H9 (cell line): ENCODE measurements around the gene BIVM. TPM values are rescaled to one million over a fixed set of nuclear protein-coding genes. Genes with fewer than 3 reads are reported as not detected.

Experiments used
- DNase-seq: peaks from one replicate; pipeline ENCODE4 v3.0.0-alpha.2; 2017
- H2AFZ ChIP-seq: one replicate; pipeline ENCODE4 v1.6.1; 2013; ENCODE audit warnings: mild to moderate bottlenecking, low read length, control low read depth, moderate library complexity
- H2AK5ac ChIP-seq: 2 replicates; pipeline ENCODE4 v1.6.1; 2013; ENCODE audit warnings: low read length, control low read depth, mixed read lengths; ENCODE audit not compliant: insufficient read length
- H2BK120ac ChIP-seq: one replicate; pipeline ENCODE4 v1.6.1; 2013; ENCODE audit warnings: low read depth, mild to moderate bottlenecking, low read length, control low read depth, inconsistent platforms; ENCODE audit not compliant: poor library complexity, severe bottlenecking
- H2BK12ac ChIP-seq: 2 replicates; pipeline ENCODE4 v1.6.1; 2013; ENCODE audit warnings: low read length, control low read depth, mixed read lengths, low read depth; ENCODE audit not compliant: insufficient read length
- H2BK15ac ChIP-seq: 2 replicates; pipeline ENCODE4 v1.6.1; 2013; ENCODE audit warnings: low read depth, low read length, control low read depth
- H2BK20ac ChIP-seq: one replicate; pipeline ENCODE4 v1.6.1; 2013; ENCODE audit warnings: low read depth, mild to moderate bottlenecking, low read length, control low read depth, inconsistent platforms; ENCODE audit not compliant: poor library complexity, severe bottlenecking
- H2BK5ac ChIP-seq: 2 replicates; pipeline ENCODE4 v1.6.1; 2013; ENCODE audit warnings: low read length, control low read depth, mixed read lengths; ENCODE audit not compliant: insufficient read length
- H3K14ac ChIP-seq: 2 replicates; pipeline ENCODE4 v1.6.1; 2013; ENCODE audit warnings: low read length, control low read depth; ENCODE audit not compliant: insufficient read depth
- H3K18ac ChIP-seq: 2 replicates; pipeline ENCODE4 v1.6.1; 2013; ENCODE audit warnings: low read depth, mild to moderate bottlenecking, mixed read lengths, low read length, control low read depth; ENCODE audit not compliant: insufficient read length
- H3K23ac ChIP-seq: 2 replicates; pipeline ENCODE4 v1.6.1; 2013; ENCODE audit warnings: low read length, control low read depth, mixed read lengths, low read depth; ENCODE audit not compliant: insufficient read length
- H3K23me2 ChIP-seq: 2 replicates; pipeline ENCODE4 v1.6.1; 2013; ENCODE audit warnings: low read depth, mild to moderate bottlenecking, mixed read lengths, low read length, control low read depth; ENCODE audit not compliant: insufficient read length, poor library complexity, severe bottlenecking
- H3K27ac ChIP-seq: 2 replicates; pipeline ENCODE4 v1.5.1; 2013; ENCODE audit warnings: low read length, control low read depth, mixed read lengths, low read depth; ENCODE audit not compliant: insufficient read length
- H3K27me3 ChIP-seq: 2 replicates; pipeline ENCODE4 v1.6.1; 2013; ENCODE audit warnings: low read length, control low read depth, inconsistent platforms; ENCODE audit not compliant: insufficient read depth
- H3K4ac ChIP-seq: 2 replicates; pipeline ENCODE4 v1.6.1; 2013; ENCODE audit warnings: low read depth, mild to moderate bottlenecking, control low read depth, inconsistent platforms, low read length, moderate library complexity
- H3K4me1 ChIP-seq: 2 replicates; pipeline ENCODE4 v1.6.1; 2013; ENCODE audit warnings: low read length, control low read depth, inconsistent platforms; ENCODE audit not compliant: insufficient read depth
- H3K4me2 ChIP-seq: 2 replicates; pipeline ENCODE4 v1.6.1; 2013; ENCODE audit warnings: low read length, control low read depth, mixed read lengths; ENCODE audit not compliant: insufficient read length, insufficient read depth
- H3K56ac ChIP-seq: 2 replicates; pipeline ENCODE4 v1.6.1; 2013; ENCODE audit warnings: low read depth, mild to moderate bottlenecking, mixed read lengths, low read length, control low read depth; ENCODE audit not compliant: insufficient read length
- H3K79me1 ChIP-seq: 2 replicates; pipeline ENCODE4 v1.6.1; 2013; ENCODE audit warnings: low read depth, mild to moderate bottlenecking, moderate library complexity, low read length, control low read depth, inconsistent platforms; ENCODE audit not compliant: insufficient read depth, poor library complexity, severe bottlenecking
- H3K79me2 ChIP-seq: 2 replicates; pipeline ENCODE4 v1.6.1; 2013; ENCODE audit warnings: low read length, control low read depth, inconsistent platforms; ENCODE audit not compliant: insufficient read depth
- H3K9ac ChIP-seq: 2 replicates; pipeline ENCODE4 v1.6.1; 2013; ENCODE audit warnings: low read length, control low read depth, mixed read lengths; ENCODE audit not compliant: insufficient read length; ENCODE audit errors: extremely low read depth
- H3K9me3 ChIP-seq: one replicate; pipeline ENCODE4 v1.6.1; 2013; ENCODE audit warnings: low read depth, low read length, inconsistent platforms; ENCODE audit not compliant: control insufficient read depth
- H3T11ph ChIP-seq: one replicate; pipeline ENCODE4 v1.6.1; 2013; ENCODE audit warnings: mild to moderate bottlenecking, low read length, control low read depth, inconsistent platforms
- H4K20me1 ChIP-seq: one replicate; pipeline ENCODE4 v1.6.1; 2013; ENCODE audit not compliant: control insufficient read depth, insufficient read length, insufficient read depth
- H4K5ac ChIP-seq: 2 replicates; pipeline ENCODE4 v1.6.1; 2013; ENCODE audit warnings: low read depth, mild to moderate bottlenecking, mixed read lengths, low read length, control low read depth; ENCODE audit not compliant: insufficient read length
- H4K8ac ChIP-seq: replicated peaks from 2 replicates; pipeline ENCODE4 v1.6.1; 2013; ENCODE audit warnings: low read length, control low read depth, mixed read lengths, low read depth; ENCODE audit not compliant: insufficient read length
- H4K91ac ChIP-seq: 2 replicates; pipeline ENCODE4 v1.6.1; 2013; ENCODE audit warnings: low read depth, mild to moderate bottlenecking, moderate library complexity, mixed read lengths, low read length, control low read depth; ENCODE audit not compliant: insufficient read length
- H3K27ac Mint-ChIP-seq, 3 experiments: 2 replicates in 2 of 3; 3 replicates in 1 of 3; pipeline ENCODE4 v1.8.0; 2020 to 2021; ENCODE audit warnings: mixed read lengths in 3 of 3, mild to moderate bottlenecking in 1 of 3, moderate library complexity in 1 of 3
- H3K27me3 Mint-ChIP-seq: 2 replicates; pipeline ENCODE4 v1.8.0; 2021; ENCODE audit warnings: low read depth, mild to moderate bottlenecking, moderate library complexity, mixed read lengths
- H3K36me3 Mint-ChIP-seq, 3 experiments: 2 replicates in 2 of 3; 3 replicates in 1 of 3; pipeline ENCODE4 v1.8.0; 2020 to 2021; ENCODE audit warnings: low read depth in 3 of 3, mixed read lengths in 3 of 3; ENCODE audit not compliant: insufficient read depth in 1 of 3
- H3K4me1 Mint-ChIP-seq, 2 experiments: 2 replicates each; pipeline ENCODE4 v1.8.0; 2020; ENCODE audit warnings: mixed read lengths in 2 of 2
- H3K4me3 Mint-ChIP-seq, 2 experiments: 2 replicates in 1 of 2; 3 replicates in 1 of 2; pipeline ENCODE4 v1.8.0; 2020 to 2021; ENCODE audit warnings: mild to moderate bottlenecking in 2 of 2, mixed read lengths in 2 of 2, moderate library complexity in 1 of 2
- H3K9me3 Mint-ChIP-seq, 2 experiments: 2 replicates in 1 of 2; 3 replicates in 1 of 2; pipeline ENCODE4 v1.8.0; 2020; ENCODE audit warnings: mild to moderate bottlenecking in 2 of 2, mixed read lengths in 2 of 2, moderate library complexity in 1 of 2
- CTCF ChIP-seq: fragments of 200-600 bp; sonication (generic); conservative IDR thresholded peaks from 3 replicates; pipeline ENCODE4 v1.8.0; 2021; ENCODE audit warnings: antibody characterized with exemption, mild to moderate bottlenecking
- WGBS: extraction: QIAGEN DNeasy Blood & Tissue Kit; methylation state at CpG from one replicate; pipeline ENCODE4 v1.1.7; 2013; ENCODE audit warnings: missing lambda C conversion rate, low lambda C conversion rate, mixed read lengths; ENCODE audit not compliant: insufficient read length; ENCODE audit errors: extremely low coverage; 5-methylcytosine and 5-hydroxymethylcytosine counted together
- total RNA-seq: library from RNA; stranded (reverse); gene quantifications from 2 replicates; pipeline ENCODE4 v1.2.1, GENCODE V29; 2021

Gene BIVM
- total RNA-seq, 1 experiment from 2014 or later, result 9.0 TPM

GRCh38 chr13:102846261-102847015 lies 47.5 kb downstream of the BIVM start:
- peak overlapping the region; percentile 92 to 96 for H3K4me3 Mint-ChIP-seq
- Histone ChIP-seq H3K79me1 (no peaks in the 10 kb centered on the region), H2BK5ac (no peak overlapping the region), H3K23ac (no peak overlapping the region), H2BK120ac (no peak overlapping the region), H3K27me3 (no peaks in the 10 kb centered on the region), H3K9me3 (no peaks in the 10 kb centered on the region), H4K20me1 (no peaks in the 10 kb centered on the region), H3K23me2 (peaks cover 7% of the 10 kb centered on the region), H2AK5ac (no peak overlapping the region), H2BK20ac (no peak overlapping the region), H3K4me1 (no peaks in the 10 kb centered on the region; the same call in 1 of the 2 replicates), H3K14ac (no peak overlapping the region), H4K91ac (no peak overlapping the region), H3K79me2 (peaks cover 2% of the 10 kb centered on the region; the same call in 1 of the 2 replicates), H2BK15ac (no peak overlapping the region), H4K8ac (no peak overlapping the region), H2AFZ (no peak overlapping the region), H3K4ac (no peak overlapping the region), H3T11ph (no peak overlapping the region), H3K9ac (peak overlapping the region; percentile 67), H3K27ac (no peak overlapping the region), H3K56ac (no peak overlapping the region), H3K4me2 (peak overlapping the region; percentile 98), H2BK12ac (no peak overlapping the region), H3K18ac (no peak overlapping the region), H4K5ac (no peak overlapping the region)
- H3K4me1 Mint-ChIP-seq, result peaks cover 11 to 14% of the 10 kb centered on the region in 2 experiments
- peak; percentile 37 for DNase-seq
- no peaks in the 10 kb centered on the region for H3K36me3 Mint-ChIP-seq
- no peak for TF ChIP-seq CTCF
- no CpG with 5 or more reads among the region's 31 CpGs for WGBS
- H3K27ac Mint-ChIP-seq, result peak overlapping the region; percentile 92 to 97 (median 94)
- H3K9me3 Mint-ChIP-seq, result no peaks in the 10 kb centered on the region
- H3K27me3 Mint-ChIP-seq, result no peaks in the 10 kb centered on the region
